Hypothalamus (tissue), 51 donors: Measurements from ENCODE around the gene WNT1.

Source experiments
- DNase-seq, 51 donors: peaks; one replicate each; lab custom pipeline; 2025; lab: John Stamatoyannopoulos, UW

WNT1 gene

GRCh38 chr12:48978291-48978740, at the start of gene WNT1:
WNT1 (plus strand) TSS chr12:48978322; CDS start chr12:48978651, 329 bp downstream.
- DNase-seq: no peak

GRCh38 chr12:48929551-48929950, 48.6 kb upstream of the WNT1 start:
- no peak for DNase-seq

DNA sequence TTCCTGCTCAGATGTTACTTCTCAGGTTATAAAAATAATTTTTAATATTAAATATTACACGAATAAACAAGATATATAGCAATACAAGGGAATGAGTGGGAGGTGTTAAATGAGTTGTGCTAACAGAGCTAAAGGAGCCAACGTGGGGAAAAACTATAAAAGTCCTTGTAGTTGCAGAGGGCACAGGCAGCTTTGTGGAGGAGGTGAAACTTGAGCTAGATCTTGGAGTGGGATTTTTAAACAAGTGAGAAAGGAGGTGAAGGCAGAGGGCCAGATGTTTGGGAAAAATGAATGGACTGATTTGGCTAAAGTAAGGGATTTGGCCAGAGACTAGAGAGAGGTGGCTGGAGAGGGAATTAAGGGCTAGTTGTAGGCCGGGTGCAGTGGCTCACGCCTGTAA, 47.6 kb upstream of the WNT1 start:
- DNase-seq: no peak

- DNase-seq: no peak
These were observed 45.2 kb upstream of the WNT1 start for GRCh38 chr12:48932878-48933277.

GRCh38 chr12:48933664-48934311, 44.3 kb upstream of the WNT1 start:
- DNase-seq: no peak

- no peak for DNase-seq
These were observed 43.8 kb upstream of the WNT1 start for GRCh38 chr12:48934312-48934706.

DNA sequence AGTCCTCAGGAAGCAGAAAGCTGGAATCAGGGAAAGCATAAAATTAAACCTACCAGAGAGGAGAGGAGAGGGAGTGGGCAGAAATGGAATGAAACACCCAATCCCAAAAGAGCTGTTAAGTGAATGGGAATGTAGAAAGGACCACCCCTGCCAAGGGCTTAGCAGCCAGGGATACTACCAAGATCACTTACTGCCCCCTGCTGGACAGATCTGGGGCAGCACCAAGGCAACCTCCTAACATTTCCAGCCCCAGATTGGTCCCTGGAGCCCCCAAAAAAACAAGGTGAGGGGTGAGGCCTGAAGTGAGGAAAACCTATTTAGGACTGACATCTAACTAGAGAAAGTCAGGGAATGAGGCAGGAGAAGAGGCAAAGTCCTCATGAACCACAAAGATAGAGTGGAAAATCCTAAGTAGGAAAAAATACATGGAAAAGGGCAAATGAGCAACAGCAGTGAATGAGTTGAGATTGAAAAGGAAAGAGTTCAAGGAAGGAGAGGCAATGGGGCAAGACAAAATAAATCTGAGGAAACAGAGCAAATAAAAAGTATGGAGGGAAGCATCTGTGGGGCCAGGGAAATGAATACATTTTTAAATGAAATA, 41.6 kb upstream of the WNT1 start:
- peak in 39 of 51 donors; percentile 4 to 80 (median 35) for DNase-seq

DNA sequence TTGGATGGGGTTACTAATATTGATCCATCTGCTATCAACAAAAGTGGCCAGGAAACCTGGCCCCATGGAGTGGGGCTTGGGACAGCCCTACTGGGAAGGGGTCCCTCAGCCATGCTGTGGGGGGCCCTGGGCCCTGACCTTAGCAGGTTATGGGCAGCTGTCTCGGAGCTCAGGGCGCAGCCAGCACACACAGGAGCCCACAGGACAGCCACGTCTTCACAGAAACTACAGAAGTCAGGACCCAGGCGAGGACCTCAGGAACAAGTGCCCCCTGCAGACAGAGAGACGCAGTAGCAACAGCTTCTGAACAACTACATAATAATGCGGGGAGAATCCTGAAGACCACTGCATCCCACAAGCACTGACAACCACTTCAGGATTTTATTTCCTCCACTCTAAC, 41.0 kb upstream of the WNT1 start:
- DNase-seq: no peak

GRCh38 chr12:48938805-48939204, 39.3 kb upstream of the WNT1 start:
- no peak for DNase-seq

DNA sequence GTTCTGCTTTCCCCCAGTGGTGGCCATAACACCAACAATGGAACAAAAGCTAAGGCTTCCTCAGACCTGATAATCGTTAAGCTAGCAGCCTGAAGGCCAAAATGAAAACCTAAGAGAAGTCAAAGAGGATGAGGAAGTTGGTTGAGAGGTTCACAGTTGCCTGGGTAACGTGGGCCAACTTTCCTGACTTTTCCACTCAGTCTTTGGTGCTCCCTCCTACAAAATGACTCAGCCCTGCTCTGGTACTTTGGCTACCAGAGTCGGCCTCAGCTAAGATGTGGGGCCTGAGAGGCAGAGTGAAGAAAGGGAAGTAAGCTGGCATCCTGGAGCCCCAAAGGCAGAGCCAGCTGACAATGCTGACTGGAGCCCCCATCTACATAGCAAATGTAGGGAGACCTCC, 37.9 kb upstream of the WNT1 start:
- DNase-seq: no peak

DNA sequence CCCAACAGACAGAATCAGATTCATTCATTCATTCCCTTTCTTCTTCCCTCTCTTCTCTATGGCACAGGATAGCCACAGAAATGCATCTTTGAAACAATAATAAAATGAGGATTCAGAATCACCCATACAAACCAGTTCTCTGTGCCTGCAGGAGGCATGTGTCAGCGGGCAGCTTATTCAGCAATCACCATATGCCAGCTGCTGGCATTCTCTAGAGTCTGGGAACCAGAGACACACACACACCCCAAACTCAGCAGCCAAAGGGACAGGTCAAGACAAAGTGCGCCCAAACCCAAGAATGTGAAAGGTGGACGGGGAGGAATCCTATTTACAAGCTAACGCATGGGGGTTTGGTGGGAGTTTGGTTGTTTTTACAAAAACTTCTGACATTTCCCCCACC, 34.9 kb upstream of the WNT1 start:
- DNase-seq: no peak

DNA sequence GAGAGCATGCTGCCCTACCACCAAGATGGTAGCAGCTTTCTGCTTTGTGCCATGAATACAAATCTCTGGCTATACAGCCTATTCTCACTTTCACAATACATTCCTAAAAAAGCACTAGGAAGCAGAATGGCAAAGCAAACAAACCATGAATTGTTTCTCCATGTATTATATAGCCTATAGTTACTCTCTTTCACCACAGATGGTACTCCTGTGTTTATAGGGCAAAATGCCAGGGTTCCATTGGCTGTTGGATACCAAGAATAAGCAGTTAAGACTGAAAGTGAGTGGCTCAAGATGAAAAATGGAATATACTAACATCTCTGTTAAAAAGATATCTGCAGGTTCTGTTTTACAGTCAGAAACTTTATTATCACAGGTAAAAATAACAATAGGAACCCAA, 31.9 kb upstream of the WNT1 start:
- no peak for DNase-seq

GRCh38 chr12:48946943-48947342, 31.2 kb upstream of the WNT1 start:
- DNase-seq: no peak

DNA sequence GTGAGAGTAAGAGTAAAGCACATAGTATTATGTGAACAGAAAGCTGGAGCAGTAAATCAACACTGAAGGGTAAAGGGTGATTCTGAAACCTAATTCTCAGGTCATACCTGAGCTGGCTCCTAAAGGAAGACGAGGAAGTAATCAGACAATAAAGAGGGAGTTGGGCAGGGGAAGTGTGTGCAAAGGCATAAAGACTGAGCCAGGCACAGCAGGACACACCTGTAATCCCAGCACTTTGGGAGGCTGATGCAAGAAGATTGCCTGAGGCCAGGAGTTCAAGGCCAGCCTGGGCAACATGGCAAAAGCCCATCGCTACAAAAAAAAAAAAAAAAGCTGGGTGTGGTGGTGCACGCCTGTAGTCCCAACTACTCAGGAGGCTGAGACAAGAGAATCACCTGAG, 30.4 kb upstream of the WNT1 start:
- no peak for DNase-seq

- DNase-seq: no peak
These were observed 25.4 kb upstream of the WNT1 start for GRCh38 chr12:48952691-48953090.

DNA sequence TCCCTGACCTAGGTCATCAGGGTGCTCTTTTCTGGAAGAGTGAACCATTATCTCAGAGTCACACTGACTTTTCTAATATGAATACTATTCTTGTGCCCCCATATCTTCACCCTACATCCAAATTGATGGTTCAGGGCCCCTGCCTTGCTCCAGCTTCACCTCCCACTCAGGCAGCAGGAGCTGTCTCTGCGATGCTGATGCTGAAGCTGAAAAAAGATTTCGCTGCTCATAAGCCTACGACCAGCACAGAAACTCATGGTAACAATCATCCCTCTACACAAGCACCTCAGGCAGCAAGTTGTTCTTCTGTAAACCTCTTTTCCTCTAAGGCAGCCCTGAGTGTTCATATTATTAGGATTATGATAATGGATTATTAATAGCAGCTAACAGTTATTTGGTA, 24.1 kb upstream of the WNT1 start:
- no peak for DNase-seq

- DNase-seq: no peak
These were observed 23.2 kb upstream of the WNT1 start for GRCh38 chr12:48954841-48955501.

DNA sequence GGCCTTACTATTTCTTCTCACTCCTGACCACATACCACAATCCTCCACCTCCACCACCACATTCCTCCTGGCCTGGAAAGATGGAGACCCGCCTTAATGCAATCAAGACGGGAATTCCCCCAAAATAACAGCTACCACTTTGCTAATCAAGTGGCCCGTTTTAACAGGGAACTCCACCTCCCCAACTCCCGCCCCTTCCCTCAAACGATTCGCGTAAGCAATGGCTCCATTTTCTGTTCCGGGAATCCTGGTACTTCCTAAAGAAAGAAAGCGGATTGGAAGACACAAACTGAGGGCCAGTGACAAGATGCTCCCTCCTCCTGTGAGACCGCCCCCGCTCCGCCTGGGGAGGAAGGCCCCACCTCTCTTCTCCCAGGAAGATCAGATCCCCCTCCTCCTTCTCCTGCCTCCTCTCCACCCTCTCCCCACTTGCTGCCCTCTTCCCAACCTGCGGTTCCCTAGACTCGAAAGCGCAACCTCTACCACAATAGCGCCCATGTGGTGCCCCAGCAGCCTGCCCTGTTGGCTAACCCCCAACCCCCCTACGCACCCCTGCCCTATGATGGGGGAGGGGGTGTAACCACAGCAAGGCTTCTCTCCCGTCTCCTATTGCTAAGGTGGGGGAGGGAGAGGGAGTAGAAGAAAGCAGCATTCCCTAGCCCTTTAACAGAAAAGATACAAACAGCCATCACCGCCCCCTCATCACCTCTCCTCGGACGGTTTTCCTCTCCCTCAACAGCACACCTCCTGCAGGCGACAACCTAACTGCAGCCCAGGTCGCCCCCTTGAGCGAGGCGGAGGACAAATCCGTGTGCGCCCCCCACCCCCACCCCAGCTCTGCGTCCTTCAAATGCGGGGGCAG, 21.6 kb upstream of the WNT1 start:
- DNase-seq: peak in 48 of 51 donors; percentile 10 to 86 (median 56)

- peak in 50 of 51 donors; percentile 30 to 94 (median 83) for DNase-seq
These were observed 20.7 kb upstream of the WNT1 start, which contains the start of gene ARF3 for GRCh38 chr12:48957141-48958048. ARF3 (minus strand) TSS chr12:48957487; CDS start chr12:48941095, 16,392 bp downstream.

DNA sequence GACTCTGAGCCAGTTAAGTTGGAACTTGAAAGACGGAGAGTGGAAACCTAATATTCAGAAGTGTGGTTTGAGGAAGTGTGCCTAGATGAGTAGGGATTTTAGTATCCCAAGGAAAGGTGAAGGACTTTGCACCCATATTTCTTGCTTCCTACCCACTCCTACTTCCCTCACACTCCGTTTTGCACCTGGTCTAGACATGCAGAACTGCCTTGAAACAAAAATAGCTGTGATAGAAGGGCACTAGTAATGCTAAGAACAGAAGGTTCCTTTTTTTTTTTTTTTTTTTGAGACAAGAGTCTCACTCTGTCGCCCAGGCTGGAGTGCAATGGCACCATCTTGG, 20.1 kb upstream of the WNT1 start:
- no peak for DNase-seq
